GM13976 (cell line): ENCODE measurements around the gene HHATL.

Experiments
- DNase-seq: peaks from one replicate; pipeline ENCODE4 v3.0.0; 2012; ENCODE audit warnings: low spot score
- CTCF ChIP-seq: IDR thresholded peaks from 2 replicates; pipeline ENCODE4 v1.5.1; 2012; ENCODE audit warnings: borderline replicate concordance, mild to moderate bottlenecking; ENCODE audit not compliant: insufficient read depth; ENCODE audit errors: extremely low read depth, missing control alignments, control extremely low read depth
- in situ Hi-C: fragments of 300-500 bp; cut with MboI; formaldehyde crosslinking; loops from one replicate; pipeline ENCODE4 v1.12.0; 2022; ENCODE audit warnings: low sequenced_read_pairs, mixed read lengths, inconsistent platforms; ENCODE audit not compliant: unreplicated experiment

HHATL gene

GRCh38 chr3:42668793-42669217 is 33.8 kb downstream of the HHATL start:
- in situ Hi-C loops: no loop called here
- TF ChIP-seq CTCF: no peak
- DNase-seq: no peak

DNA sequence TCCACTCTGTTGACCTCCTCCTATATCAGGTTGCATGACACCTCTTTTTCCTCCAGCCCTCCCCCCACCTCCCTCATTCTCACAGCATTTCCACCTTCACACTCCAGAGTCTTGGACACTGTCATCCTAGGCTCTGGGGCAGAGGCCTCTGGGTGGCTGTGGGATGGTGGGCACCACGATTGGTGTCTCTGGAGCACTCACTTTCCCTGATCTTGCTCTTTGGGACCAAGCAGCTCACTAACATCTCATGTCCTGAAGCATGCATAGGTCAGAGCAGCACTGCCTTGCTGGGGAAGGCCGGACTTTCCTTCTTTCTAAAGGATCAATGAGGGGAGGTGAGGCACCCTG is 34.2 kb downstream of the HHATL start:
- no peak for TF ChIP-seq CTCF
- in situ Hi-C loops: no loop called here
- DNase-seq: no peak

- in situ Hi-C loops: no loop called here
- no peak for DNase-seq
- TF ChIP-seq CTCF: no peak
These were observed 34.8 kb downstream of the HHATL start for GRCh38 chr3:42667523-42668412.

- DNase-seq: no peak
- in situ Hi-C loops: no loop called here
- no peak for TF ChIP-seq CTCF
These were observed 35.5 kb downstream of the HHATL start for GRCh38 chr3:42667096-42667522.

DNA sequence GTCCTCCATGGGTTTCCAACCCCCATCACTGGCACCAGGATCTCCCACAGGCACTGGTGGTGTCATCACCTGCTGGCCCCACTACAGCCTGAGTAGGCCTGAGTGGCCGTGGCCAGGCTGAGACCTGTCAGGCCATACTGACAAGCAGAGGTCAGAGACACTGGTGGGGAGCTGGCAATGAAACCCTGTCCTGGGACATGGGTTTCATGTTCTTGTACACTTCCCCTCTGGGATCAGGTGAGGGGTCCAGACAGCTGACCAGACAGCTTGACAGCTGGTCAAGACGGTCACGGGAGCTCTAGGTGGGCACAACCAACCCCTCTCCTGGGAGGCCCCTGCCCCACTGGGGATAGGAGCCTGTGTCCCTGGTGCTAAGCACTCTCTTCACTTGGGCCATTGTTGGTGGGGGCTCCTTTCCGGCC is 36.0 kb downstream of the HHATL start:
- no peak for TF ChIP-seq CTCF
- in situ Hi-C loops: no loop called here
- DNase-seq: no peak

- in situ Hi-C loops: no loop called here
- no peak for TF ChIP-seq CTCF
- DNase-seq: no peak
These were observed 36.6 kb downstream of the HHATL start for GRCh38 chr3:42666022-42666421.
